Spleen (tissue), 11 donors: Measurements from ENCODE around the gene SERPINA3. TPM values are rescaled to one million over a fixed set of nuclear protein-coding genes. Genes with fewer than 3 reads are reported as not detected.
A peak's percentile ranks its signal among the peaks of the same experiment; 100 is the strongest.
"Not testable (repeated sequence)": the region's sequence is repeated elsewhere in the genome, so short reads cannot be mapped to it uniquely, and the experiment has no call there.

ENCODE experiments used
- DNase-seq: peaks from one replicate; pipeline ENCODE4 v3.0.0-alpha.2; 2020
- H3K27ac ChIP-seq, 8 donors: fragments of 200-600 bp; sonication (generic) in 7 of 8; 1 replicate in 4 of 8; 2 replicates in 4 of 8; pipeline versions ENCODE4 v1.5.0 to v1.8.0; 2016 to 2021; ENCODE audit warnings: inconsistent platforms in 4 of 8, mild to moderate bottlenecking in 4 of 8, moderate library complexity in 1 of 8
- H3K27me3 ChIP-seq, 7 donors: fragments of 200-600 bp; sonication (generic) in 6 of 7; replicated peaks in 1 of 7; 1 replicate in 4 of 7; 2 replicates in 3 of 7; pipeline versions ENCODE4 v1.5.0 to v1.8.0; 2016 to 2021; ENCODE audit warnings: inconsistent platforms in 3 of 7, mild to moderate bottlenecking in 1 of 7
- H3K36me3 ChIP-seq, 6 donors: fragments of 200-600 bp; sonication (generic) in 5 of 6; 1 replicate in 4 of 6; 2 replicates in 2 of 6; pipeline versions ENCODE4 v1.5.0 to v1.8.0; 2016 to 2021; ENCODE audit warnings: inconsistent platforms in 2 of 6
- H3K4me1 ChIP-seq, 6 donors: fragments of 200-600 bp; sonication (generic) in 5 of 6; 1 replicate in 3 of 6; 2 replicates in 3 of 6; pipeline versions ENCODE4 v1.5.0 to v1.8.0; 2016 to 2021; ENCODE audit warnings: inconsistent platforms in 3 of 6
- H3K4me3 ChIP-seq, 8 donors: fragments of 200-600 bp; sonication (generic) in 7 of 8; 1 replicate in 4 of 8; 2 replicates in 4 of 8; pipeline versions ENCODE4 v1.5.0 to v1.8.0; 2016 to 2021; ENCODE audit warnings: inconsistent platforms in 4 of 8, mild to moderate bottlenecking in 4 of 8, moderate library complexity in 2 of 8
- H3K9me3 ChIP-seq, 8 donors: fragments of 200-600 bp; sonication (generic) in 7 of 8; 1 replicate in 4 of 8; 2 replicates in 4 of 8; pipeline versions ENCODE4 v1.5.0 to v1.8.0; 2016 to 2021; ENCODE audit warnings: inconsistent platforms in 4 of 8
- POLR2A ChIP-seq, 3 donors: fragments of 450-650 bp; IDR thresholded peaks; one replicate each; pipeline ENCODE4 v1.5.1; 2017; ENCODE audit warnings: antibody characterized with exemption in 3 of 3, mild to moderate bottlenecking in 1 of 3
- POLR2AphosphoS5 ChIP-seq, 3 donors: sonication (generic); formaldehyde crosslinking; IDR thresholded peaks; one replicate each; pipeline ENCODE4 v1.5.1; 2017; ENCODE audit warnings: antibody characterized with exemption in 3 of 3
- WGBS, 5 donors: extraction: QIAGEN DNeasy Blood & Tissue Kit in 3 of 5; methylation state at CpG; one replicate each; pipeline versions ENCODE4 v1.1.5 to v1.1.7; 2013 to 2018; 5-methylcytosine and 5-hydroxymethylcytosine counted together
- intact Hi-C: fragments of 100-400 bp; cut with DNase I; formaldehyde crosslinking; loops from one replicate; pipeline ENCODE4 v1.15.0; 2023; ENCODE audit warnings: low total_unique reads
- polyA plus RNA-seq, 3 donors: library from polyadenylated mRNA; stranded (reverse); fragments of 200-250 nt; gene quantifications; one replicate each; pipeline ENCODE4 v1.2.1, GENCODE V29; 2013
- total RNA-seq, 7 donors: library from RNA; depleted of rRNA in 3 of 7; stranded (reverse); fragments of >200 nt in 3 of 7; fragmentation: NEBNext Ultra II Directional in 4 of 7; extraction: Animal tissue kit (Norgen Biotek cat#: 25700) in 4 of 7; gene quantifications; one replicate each; pipeline versions ENCODE4 v1.1.0 to v1.2.1, GENCODE V29; 2016 to 2021
- TF ChIP-seq, protein P1 (sequence below), 11 experiments: fragments of 200-600 bp in 7 of 11; fragments of 450-650 bp in 4 of 11; sonication (generic) in 4 of 11; IDR thresholded peaks in 8 of 11; conservative IDR thresholded peaks in 3 of 11; 1 replicate in 7 of 11; 2 replicates in 4 of 11; pipeline versions ENCODE4 v1.4.0 to v1.8.0; 2016 to 2021; ENCODE audit warnings: antibody characterized with exemption in 11 of 11, inconsistent platforms in 4 of 11, mild to moderate bottlenecking in 1 of 11
- donor health status: healthy with polysubstance abuse.
- donor health status: DM: no; HTN: no; CAD: no; lungs with moderate emphysema.
- donor health status: DM: no; HTN: no; CAD: no.
- donor health status: Bipolar disorder and iron deficiency.
- donor health status: healthy.
- donor health status: DM: no; HTN: no; CAD: no.
- donor health status: DM: yes; HTN: yes; CAD: no.

Gene SERPINA3
- total and polyA plus RNA-seq, 10 donors: 3.4 to 88.3 (median 10.2) TPM

DNA sequence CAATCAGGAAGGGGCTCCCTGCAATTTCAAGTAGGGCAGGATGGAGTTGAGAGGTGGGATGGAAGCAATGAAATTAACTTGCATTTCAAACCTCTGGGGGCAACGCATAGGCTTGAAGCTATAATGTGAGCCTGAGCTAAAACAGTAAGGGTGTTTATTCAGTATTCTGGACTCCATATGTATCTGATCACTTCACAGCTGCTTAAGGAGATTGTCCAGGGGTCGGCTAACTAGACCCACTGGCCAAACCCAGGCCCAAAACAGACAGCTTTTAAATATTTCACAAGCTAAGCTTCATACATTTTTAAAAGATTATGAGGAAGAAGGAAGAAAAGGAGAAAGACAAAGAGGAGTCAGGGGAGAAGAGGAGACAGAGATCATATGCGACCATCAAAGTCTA is 6.8 kb upstream of the SERPINA3 start:
- 69 to 89% (median 77%) methylated on average over 3 of the region's 3 CpGs for WGBS, 5 donors
- intact Hi-C loops: no loop called here
- peaks cover 0 to 10% (median 0%) of the 10 kb centered on the region in 6 donors for H3K4me1 ChIP-seq
- H3K9me3 ChIP-seq: peaks cover 0 to 9% (median 0%) of the 10 kb centered on the region in 8 donors
- no peaks in the 10 kb centered on the region for H3K36me3 ChIP-seq
- no peak for DNase-seq
- TF ChIP-seq POLR2A (IDR thresholded peaks at IDR 0.05) (no peak), POLR2AphosphoS5 (IDR thresholded peaks at IDR 0.05) (no peak)
- TF ChIP-seq, protein P1, sequence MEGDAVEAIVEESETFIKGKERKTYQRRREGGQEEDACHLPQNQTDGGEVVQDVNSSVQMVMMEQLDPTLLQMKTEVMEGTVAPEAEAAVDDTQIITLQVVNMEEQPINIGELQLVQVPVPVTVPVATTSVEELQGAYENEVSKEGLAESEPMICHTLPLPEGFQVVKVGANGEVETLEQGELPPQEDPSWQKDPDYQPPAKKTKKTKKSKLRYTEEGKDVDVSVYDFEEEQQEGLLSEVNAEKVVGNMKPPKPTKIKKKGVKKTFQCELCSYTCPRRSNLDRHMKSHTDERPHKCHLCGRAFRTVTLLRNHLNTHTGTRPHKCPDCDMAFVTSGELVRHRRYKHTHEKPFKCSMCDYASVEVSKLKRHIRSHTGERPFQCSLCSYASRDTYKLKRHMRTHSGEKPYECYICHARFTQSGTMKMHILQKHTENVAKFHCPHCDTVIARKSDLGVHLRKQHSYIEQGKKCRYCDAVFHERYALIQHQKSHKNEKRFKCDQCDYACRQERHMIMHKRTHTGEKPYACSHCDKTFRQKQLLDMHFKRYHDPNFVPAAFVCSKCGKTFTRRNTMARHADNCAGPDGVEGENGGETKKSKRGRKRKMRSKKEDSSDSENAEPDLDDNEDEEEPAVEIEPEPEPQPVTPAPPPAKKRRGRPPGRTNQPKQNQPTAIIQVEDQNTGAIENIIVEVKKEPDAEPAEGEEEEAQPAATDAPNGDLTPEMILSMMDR (IDR thresholded peaks at IDR 0.05 in 8 of 11, conservative IDR thresholded peaks at IDR 0.05 in 3 of 11): no peak
- H3K27ac ChIP-seq: no peak overlapping the region
- no peaks in the 10 kb centered on the region for H3K27me3 ChIP-seq
- no peak overlapping the region for H3K4me3 ChIP-seq

DNA sequence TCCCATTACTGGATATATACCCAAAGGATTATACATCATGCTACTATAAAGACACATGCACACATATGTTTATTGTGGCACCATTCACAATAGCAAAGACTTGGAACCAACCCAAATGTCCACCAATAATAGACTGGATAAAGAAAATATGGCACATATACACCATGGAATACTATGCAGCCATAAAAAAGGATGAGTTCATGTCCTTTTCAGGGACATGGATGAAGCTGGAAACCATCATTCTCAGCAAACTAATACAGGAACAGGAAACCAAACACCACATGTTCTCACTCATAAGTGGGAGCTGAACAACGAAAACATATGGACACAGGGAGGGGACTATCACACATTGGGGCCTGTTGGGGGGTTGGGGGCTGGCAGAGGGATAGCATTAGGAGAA is 3.2 kb upstream of the SERPINA3 start:
- H3K36me3 ChIP-seq, DNase-seq, H3K4me1 ChIP-seq, H3K27ac ChIP-seq, intact Hi-C loops, H3K27me3 ChIP-seq, H3K4me3 ChIP-seq, H3K9me3 ChIP-seq: not testable (repeated sequence)
- 65 to 81% (median 71%) methylated on average over 1 of the region's 1 CpG for WGBS, 5 donors

- Histone ChIP-seq H3K4me1 (no peaks in the 10 kb centered on the region), H3K27ac (no peak overlapping the region), H3K9me3 (peaks cover 0 to 12% (median 1%) of the 10 kb centered on the region in 8 donors), H3K36me3 (no peaks in the 10 kb centered on the region), H3K4me3 (no peak overlapping the region), H3K27me3 (no peaks in the 10 kb centered on the region)
- intact Hi-C loops: no loop called here
- no peak for TF ChIP-seq POLR2AphosphoS5 (IDR thresholded peaks at IDR 0.05)
- TF ChIP-seq, protein P1 (IDR thresholded peaks at IDR 0.05 in 8 of 11, conservative IDR thresholded peaks at IDR 0.05 in 3 of 11): no peak
- TF ChIP-seq POLR2A (IDR thresholded peaks at IDR 0.05): no peak
- 76 to 98% (median 84%) methylated on average over 5 of the region's 5 CpGs for WGBS, 5 donors
- peak; percentile 40 for DNase-seq
These were observed 1.0 kb upstream of the SERPINA3 start for GRCh38 chr14:94611179-94611578.

- DNase-seq: peak; percentile 29
- H3K27me3 ChIP-seq: no peaks in the 10 kb centered on the region
- 56 to 63% (median 58%) methylated on average over 9 of the region's 9 CpGs for WGBS, 5 donors
- no peak overlapping the region for H3K27ac ChIP-seq
- H3K4me1 ChIP-seq: no peaks in the 10 kb centered on the region
- peak overlapping the region in 1 of 8 donors; percentile 21 for H3K4me3 ChIP-seq
- H3K36me3 ChIP-seq: no peaks in the 10 kb centered on the region
- intact Hi-C loops: no loop called here
- TF ChIP-seq, protein P1 (IDR thresholded peaks at IDR 0.05 in 8 of 11, conservative IDR thresholded peaks at IDR 0.05 in 3 of 11): no peak
- no peak for TF ChIP-seq POLR2A (IDR thresholded peaks at IDR 0.05)
- TF ChIP-seq POLR2AphosphoS5 (IDR thresholded peaks at IDR 0.05): no peak
- H3K9me3 ChIP-seq: peaks cover 0 to 29% (median 18%) of the 10 kb centered on the region in 8 donors
These were observed 676 bp downstream of the SERPINA3 start for GRCh38 chr14:94612580-94613554.
